Dermis microvascular lymphatic vessel endothelial cell (primary cell): Measurements from ENCODE around the gene CORO2A. TPM values are rescaled to one million over a fixed set of nuclear protein-coding genes. Genes with fewer than 3 reads are reported as not detected.

Experiments
- DNase-seq, 2 donors: peaks; one replicate each; pipeline versions ENCODE4 v3.0.0 to v3.0.0-alpha.2; 2010; ENCODE audit warnings: low read depth in 2 of 2
- total RNA-seq: library from RNA; depleted of rRNA; stranded (reverse); fragments of >200 nt; gene quantifications from 2 replicates; pipeline ENCODE4 v1.2.1, GENCODE V29; 2014

CORO2A gene
- total RNA-seq, 1 donor from 2014 or later: 0.51 TPM

GRCh38 chr9:98191671-98192502 is 550 bp downstream of the CORO2A start:
- peak in 1 of 2 donors; percentile 5 for DNase-seq

GRCh38 chr9:98191181-98191608 is 1.2 kb downstream of the CORO2A start:
- DNase-seq: no peak

- DNase-seq: no peak
These were observed 1.7 kb downstream of the CORO2A start for GRCh38 chr9:98190757-98191105.

GRCh38 chr9:98189412-98189811 is 3.0 kb downstream of the CORO2A start:
- DNase-seq: no peak

- no peak for DNase-seq
These were observed 4.5 kb downstream of the CORO2A start for GRCh38 chr9:98187926-98188325.

- no peak for DNase-seq
These were observed 6.2 kb downstream of the CORO2A start for GRCh38 chr9:98186236-98186635.

GRCh38 chr9:98185611-98186171 is 6.7 kb downstream of the CORO2A start:
- DNase-seq: no peak

GRCh38 chr9:98185021-98185567 is 7.3 kb downstream of the CORO2A start:
- DNase-seq: no peak

- DNase-seq: no peak
These were observed 8.1 kb downstream of the CORO2A start for GRCh38 chr9:98184326-98184725.

GRCh38 chr9:98182889-98183599 is 9.4 kb downstream of the CORO2A start:
- no peak for DNase-seq

GRCh38 chr9:98182069-98182820 is 10.2 kb downstream of the CORO2A start:
- no peak for DNase-seq

GRCh38 chr9:98181746-98182068 is 10.7 kb downstream of the CORO2A start:
- DNase-seq: no peak

GRCh38 chr9:98180996-98181395 is 11.4 kb downstream of the CORO2A start:
- DNase-seq: no peak

GRCh38 chr9:98178874-98179850 is 13.3 kb downstream of the CORO2A start:
- DNase-seq: no peak

GRCh38 chr9:98176391-98177259 is 15.8 kb downstream of the CORO2A start:
- DNase-seq: no peak

GRCh38 chr9:98175762-98176161 is 16.7 kb downstream of the CORO2A start:
- DNase-seq: no peak

- DNase-seq: no peak
These were observed 17.3 kb downstream of the CORO2A start for GRCh38 chr9:98175028-98175569.

GRCh38 chr9:98174502-98174918 is 17.9 kb downstream of the CORO2A start:
- DNase-seq: peak in 1 of 2 donors; percentile 43

GRCh38 chr9:98173181-98173580 is 19.3 kb downstream of the CORO2A start:
- no peak for DNase-seq
